ENCODE results near the gene MACF1.
"Not testable (repeated sequence)": the region's sequence is repeated elsewhere in the genome, so short reads cannot be mapped to it uniquely, and the experiment has no call there.

The MACF1 gene

GRCh38 chr1:39182804-39183203 lies 21.7 kb upstream of the MACF1 start:
- no peak for DNase-seq

- DNase-seq, result peak; percentile 86
Measured at GRCh38 chr1:39183503-39184353, 20.8 kb upstream of the MACF1 start.

GRCh38 chr1:39184354-39184818 lies 20.1 kb upstream of the MACF1 start:
- no peak for DNase-seq

- no peak for DNase-seq
Measured at GRCh38 chr1:39187275-39188046, 17.0 kb upstream of the MACF1 start.

GRCh38 chr1:39189592-39190041 lies 14.9 kb upstream of the MACF1 start:
- DNase-seq, result no peak

GRCh38 chr1:39190096-39190495 lies 14.4 kb upstream of the MACF1 start:
- no peak for DNase-seq

GRCh38 chr1:39194398-39195051 lies 10.0 kb upstream of the MACF1 start:
- DNase-seq, result no peak

GRCh38 chr1:39195166-39196111 lies 9.1 kb upstream of the MACF1 start:
- DNase-seq, result no peak

- peak; percentile 72 for DNase-seq
Measured at GRCh38 chr1:39196244-39197215, 8.0 kb upstream of the MACF1 start.

GRCh38 chr1:39199593-39199992 lies 4.9 kb upstream of the MACF1 start:
- no peak for DNase-seq

- peak; percentile 81 for DNase-seq
Measured at GRCh38 chr1:39205102-39205780, 746 bp downstream of the MACF1 start.

GRCh38 chr1:39205781-39206464 lies 1.4 kb downstream of the MACF1 start:
- DNase-seq, result no peak

- DNase-seq, result not testable (repeated sequence)
Measured at GRCh38 chr1:39208360-39208759, 3.9 kb downstream of the MACF1 start.

- no peak for DNase-seq
Measured at GRCh38 chr1:39210649-39211048, 6.2 kb downstream of the MACF1 start.

- DNase-seq, result no peak
Measured at GRCh38 chr1:39212499-39212898, 8.0 kb downstream of the MACF1 start.

- DNase-seq, result no peak
Measured at GRCh38 chr1:39213511-39214002, 9.1 kb downstream of the MACF1 start.

- DNase-seq, result no peak
Measured at GRCh38 chr1:39214021-39214713, 9.7 kb downstream of the MACF1 start.

- no peak for DNase-seq
Measured at GRCh38 chr1:39214714-39214997, 10.2 kb downstream of the MACF1 start.

Measured in stimulated activated CD4-positive, alpha-beta T cell treated with anti-CD3 and anti-CD28 coated beads, Interleukin-4, amount 100 ng/mL, for 24 hours (primary cell).